Parathyroid adenoma (tissue), 2 donors: ENCODE results near the gene DIP2C.

Experiments used
- H2AFZ ChIP-seq: fragments of 300-600 bp; sonication (generic); one replicate; pipeline ENCODE4 v1.7.0; 2017; ENCODE audit warnings: antibody characterized with exemption, mild to moderate bottlenecking
- H3K27ac ChIP-seq: fragments of 300-600 bp; sonication (generic); one replicate; pipeline ENCODE4 v1.7.0; 2017
- H3K27me3 ChIP-seq: fragments of 300-600 bp; sonication (generic); one replicate; pipeline ENCODE4 v1.7.0; 2017; ENCODE audit warnings: low read length; ENCODE audit not compliant: control insufficient read depth, insufficient read depth
- H3K36me3 ChIP-seq: fragments of 300-600 bp; sonication (generic); one replicate; pipeline ENCODE4 v1.7.0; 2017; ENCODE audit warnings: low read length; ENCODE audit not compliant: control insufficient read depth, insufficient read depth
- H3K4me1 ChIP-seq: fragments of 300-600 bp; sonication (generic); one replicate; pipeline ENCODE4 v1.7.0; 2017; ENCODE audit warnings: control low read depth
- H3K4me2 ChIP-seq: fragments of 300-600 bp; sonication (generic); one replicate; pipeline ENCODE4 v1.7.0; 2017; ENCODE audit warnings: low read length
- H3K4me3 ChIP-seq: fragments of 300-600 bp; sonication (generic); one replicate; pipeline ENCODE4 v1.7.0; 2017; ENCODE audit warnings: low read depth, low read length
- H3K79me2 ChIP-seq: fragments of 300-600 bp; sonication (generic); one replicate; pipeline ENCODE4 v1.7.0; 2017; ENCODE audit warnings: control low read depth
- H3K9ac ChIP-seq: fragments of 300-600 bp; sonication (generic); one replicate; pipeline ENCODE4 v1.7.0; 2017; ENCODE audit warnings: mild to moderate bottlenecking
- H3K9me3 ChIP-seq: fragments of 300-600 bp; sonication (generic); one replicate; pipeline ENCODE4 v1.7.0; 2017; ENCODE audit warnings: low read length; ENCODE audit not compliant: control insufficient read depth
- TF ChIP-seq, protein P1 (sequence below): fragments of 300-600 bp; sonication (generic); IDR thresholded peaks from one replicate; pipeline ENCODE4 v1.7.0; 2017; ENCODE audit warnings: antibody characterized with exemption, mild to moderate bottlenecking
- donor health status: primary hyperparathyroidism.

The DIP2C gene

GRCh38 chr10:566241-566885, 123.1 kb downstream of the DIP2C start:
- Histone ChIP-seq H3K4me3 (no peak overlapping the region), H3K9me3 (no peaks in the 10 kb centered on the region), H3K27ac (no peak overlapping the region), H2AFZ (no peak overlapping the region), H3K4me2 (no peak overlapping the region), H3K79me2 (peaks cover 52% of the 10 kb centered on the region), H3K36me3 (no peaks in the 10 kb centered on the region), H3K9ac (no peak overlapping the region), H3K27me3 (no peaks in the 10 kb centered on the region), H3K4me1 (peaks cover 5% of the 10 kb centered on the region)
- TF ChIP-seq, protein P1, sequence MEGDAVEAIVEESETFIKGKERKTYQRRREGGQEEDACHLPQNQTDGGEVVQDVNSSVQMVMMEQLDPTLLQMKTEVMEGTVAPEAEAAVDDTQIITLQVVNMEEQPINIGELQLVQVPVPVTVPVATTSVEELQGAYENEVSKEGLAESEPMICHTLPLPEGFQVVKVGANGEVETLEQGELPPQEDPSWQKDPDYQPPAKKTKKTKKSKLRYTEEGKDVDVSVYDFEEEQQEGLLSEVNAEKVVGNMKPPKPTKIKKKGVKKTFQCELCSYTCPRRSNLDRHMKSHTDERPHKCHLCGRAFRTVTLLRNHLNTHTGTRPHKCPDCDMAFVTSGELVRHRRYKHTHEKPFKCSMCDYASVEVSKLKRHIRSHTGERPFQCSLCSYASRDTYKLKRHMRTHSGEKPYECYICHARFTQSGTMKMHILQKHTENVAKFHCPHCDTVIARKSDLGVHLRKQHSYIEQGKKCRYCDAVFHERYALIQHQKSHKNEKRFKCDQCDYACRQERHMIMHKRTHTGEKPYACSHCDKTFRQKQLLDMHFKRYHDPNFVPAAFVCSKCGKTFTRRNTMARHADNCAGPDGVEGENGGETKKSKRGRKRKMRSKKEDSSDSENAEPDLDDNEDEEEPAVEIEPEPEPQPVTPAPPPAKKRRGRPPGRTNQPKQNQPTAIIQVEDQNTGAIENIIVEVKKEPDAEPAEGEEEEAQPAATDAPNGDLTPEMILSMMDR = no peak

- Histone ChIP-seq H3K4me3 (no peak overlapping the region), H3K79me2 (peaks cover 51% of the 10 kb centered on the region), H2AFZ (no peak overlapping the region), H3K27me3 (no peaks in the 10 kb centered on the region), H3K4me2 (no peak overlapping the region), H3K9ac (no peak overlapping the region), H3K36me3 (no peaks in the 10 kb centered on the region), H3K4me1 (peaks cover 7% of the 10 kb centered on the region), H3K27ac (no peak overlapping the region), H3K9me3 (no peaks in the 10 kb centered on the region)
- TF ChIP-seq, protein P1 = no peak
Measured at GRCh38 chr10:565676-566075, 123.8 kb downstream of the DIP2C start.

- Histone ChIP-seq H3K4me2 (no peak overlapping the region), H3K9ac (no peak overlapping the region), H2AFZ (no peak overlapping the region), H3K79me2 (peaks cover 52% of the 10 kb centered on the region), H3K27me3 (no peaks in the 10 kb centered on the region), H3K4me1 (peaks cover 7% of the 10 kb centered on the region), H3K36me3 (no peaks in the 10 kb centered on the region), H3K27ac (no peak overlapping the region), H3K4me3 (no peak overlapping the region), H3K9me3 (no peaks in the 10 kb centered on the region)
- TF ChIP-seq, protein P1 = no peak
Measured at GRCh38 chr10:565146-565545, 124.3 kb downstream of the DIP2C start.

DNA sequence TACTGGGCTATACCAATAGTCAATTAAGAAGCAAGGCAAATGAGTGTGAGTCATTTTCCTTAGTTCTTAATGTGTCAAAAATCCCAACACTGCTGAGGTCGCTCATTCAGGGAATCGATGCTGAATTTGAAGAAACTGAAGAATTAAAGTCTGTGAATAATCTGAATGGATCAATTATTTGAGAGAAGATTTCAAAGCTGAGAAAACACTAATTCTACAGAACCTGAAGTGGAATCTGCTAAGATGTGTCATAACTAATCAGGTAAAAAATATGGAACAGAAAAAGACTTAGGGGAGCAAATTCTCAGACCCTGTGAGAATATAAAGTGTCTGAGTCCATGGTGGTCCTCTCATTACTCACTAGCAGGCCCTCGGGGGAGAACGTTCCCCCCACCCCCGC, 125.6 kb downstream of the DIP2C start:
- Histone ChIP-seq H3K79me2 (peaks cover 53% of the 10 kb centered on the region), H2AFZ (no peak overlapping the region), H3K4me2 (no peak overlapping the region), H3K27ac (no peak overlapping the region), H3K9me3 (no peaks in the 10 kb centered on the region), H3K4me3 (no peak overlapping the region), H3K4me1 (peaks cover 7% of the 10 kb centered on the region), H3K36me3 (no peaks in the 10 kb centered on the region), H3K9ac (no peak overlapping the region), H3K27me3 (no peaks in the 10 kb centered on the region)
- TF ChIP-seq, protein P1 = no peak

GRCh38 chr10:562142-562541, 127.3 kb downstream of the DIP2C start:
- Histone ChIP-seq H3K36me3 (no peaks in the 10 kb centered on the region), H3K4me1 (peaks cover 7% of the 10 kb centered on the region), H3K9ac (no peak overlapping the region), H3K4me3 (no peak overlapping the region), H3K27me3 (no peaks in the 10 kb centered on the region), H3K9me3 (no peaks in the 10 kb centered on the region), H2AFZ (no peak overlapping the region), H3K79me2 (peaks cover 53% of the 10 kb centered on the region), H3K4me2 (no peak overlapping the region), H3K27ac (no peak overlapping the region)
- TF ChIP-seq, protein P1 = no peak
